SH-SY5Y (cell line): ENCODE measurements around the gene SORCS3.

Experiments used
- GATA2 ChIP-seq: IDR thresholded peaks from 2 replicates; pipeline ENCODE4 v1.6.1; 2011; ENCODE audit warnings: mild to moderate bottlenecking, low read depth, low read length
- GATA3 ChIP-seq: IDR thresholded peaks from 2 replicates; pipeline ENCODE4 v1.6.1; 2011; ENCODE audit warnings: low read depth, mild to moderate bottlenecking, low read length, moderate library complexity

DNA sequence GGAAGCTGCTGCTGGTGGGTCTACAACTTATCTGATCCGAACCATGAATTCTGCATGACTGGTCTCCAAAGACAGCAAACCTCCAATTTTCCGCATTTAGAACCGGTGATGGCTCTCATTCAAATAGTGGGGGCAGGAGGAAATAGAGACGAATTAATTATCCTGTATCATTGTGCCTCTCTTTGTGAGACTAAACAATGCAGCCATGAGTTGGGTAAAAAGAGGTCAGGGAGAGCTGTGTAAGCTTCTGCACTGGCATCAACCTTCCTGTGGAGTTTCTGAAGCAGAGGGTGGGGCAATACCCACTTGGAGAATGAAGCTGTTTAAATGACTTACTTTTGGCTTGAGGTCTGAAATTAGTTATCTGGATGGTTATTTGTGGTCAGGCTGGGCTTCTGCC is 266.4 kb downstream of the SORCS3 start:
- TF ChIP-seq GATA3 (no peak), GATA2 (no peak)
